ENCODE measurements around the gene ETS1.

Gene ETS1

DNA sequence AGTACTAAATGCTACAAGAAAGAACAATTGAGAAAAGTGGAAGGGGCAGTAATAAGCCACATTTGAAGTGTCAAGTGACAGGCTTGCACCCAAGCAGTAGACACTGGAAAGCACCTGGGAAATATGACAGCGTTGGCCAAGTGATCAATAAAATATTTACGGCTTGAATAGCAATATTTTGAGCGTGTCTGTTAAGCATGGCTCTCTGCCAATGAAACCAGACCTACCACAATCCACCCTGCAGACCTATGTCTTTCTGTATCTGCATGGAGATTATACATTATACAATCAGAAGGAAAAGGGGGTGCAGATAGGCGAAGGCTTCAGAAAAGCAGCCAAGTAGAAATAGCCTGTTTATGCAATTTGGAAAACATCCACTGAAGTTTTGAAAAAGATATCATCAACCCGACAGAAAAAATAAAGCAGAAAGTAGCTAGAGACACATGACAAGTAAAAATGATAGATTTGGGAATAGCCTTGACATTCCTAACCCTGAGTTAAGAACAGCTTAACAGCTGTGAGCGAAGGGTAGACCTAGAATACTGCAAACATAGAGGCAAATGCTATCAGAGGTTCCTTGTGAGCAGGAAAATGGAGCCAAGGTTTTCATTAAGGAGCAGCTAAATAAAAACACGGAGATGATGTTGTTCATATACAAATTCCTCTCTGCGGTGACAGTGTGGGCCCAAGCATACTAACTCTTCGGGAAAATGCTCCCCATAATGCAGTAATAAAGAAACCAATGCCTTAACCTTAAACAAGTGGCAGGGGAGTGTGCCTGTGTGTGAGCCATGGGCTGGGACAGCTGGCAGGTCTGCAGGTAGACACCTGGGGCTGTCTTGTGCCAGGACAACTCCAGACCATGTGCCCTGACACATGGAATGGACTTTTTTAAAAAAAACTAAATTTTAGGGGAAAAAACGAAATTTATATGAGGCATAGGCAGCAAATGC lies 71.3 kb downstream of the ETS1 start:
- DNase-seq: no peak

DNA sequence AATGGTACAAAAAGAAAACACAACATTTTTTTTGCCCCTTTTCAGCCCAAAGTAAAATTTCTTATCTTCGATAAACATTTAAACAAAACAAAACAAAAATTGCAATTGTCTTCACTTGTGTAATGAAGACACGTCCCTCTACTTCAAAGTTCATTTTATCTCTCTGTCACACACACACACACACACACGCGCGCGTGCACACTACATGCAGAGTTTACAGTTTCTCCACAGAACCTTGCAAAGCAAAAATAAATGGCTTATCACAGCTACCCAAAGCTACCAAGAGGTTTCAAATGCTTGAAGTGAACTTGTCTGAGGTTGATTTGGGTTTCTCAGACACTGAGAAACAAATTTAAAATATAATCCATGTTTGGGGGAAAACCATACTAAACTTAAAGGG lies 72.3 kb downstream of the ETS1 start:
- no peak for DNase-seq

DNA sequence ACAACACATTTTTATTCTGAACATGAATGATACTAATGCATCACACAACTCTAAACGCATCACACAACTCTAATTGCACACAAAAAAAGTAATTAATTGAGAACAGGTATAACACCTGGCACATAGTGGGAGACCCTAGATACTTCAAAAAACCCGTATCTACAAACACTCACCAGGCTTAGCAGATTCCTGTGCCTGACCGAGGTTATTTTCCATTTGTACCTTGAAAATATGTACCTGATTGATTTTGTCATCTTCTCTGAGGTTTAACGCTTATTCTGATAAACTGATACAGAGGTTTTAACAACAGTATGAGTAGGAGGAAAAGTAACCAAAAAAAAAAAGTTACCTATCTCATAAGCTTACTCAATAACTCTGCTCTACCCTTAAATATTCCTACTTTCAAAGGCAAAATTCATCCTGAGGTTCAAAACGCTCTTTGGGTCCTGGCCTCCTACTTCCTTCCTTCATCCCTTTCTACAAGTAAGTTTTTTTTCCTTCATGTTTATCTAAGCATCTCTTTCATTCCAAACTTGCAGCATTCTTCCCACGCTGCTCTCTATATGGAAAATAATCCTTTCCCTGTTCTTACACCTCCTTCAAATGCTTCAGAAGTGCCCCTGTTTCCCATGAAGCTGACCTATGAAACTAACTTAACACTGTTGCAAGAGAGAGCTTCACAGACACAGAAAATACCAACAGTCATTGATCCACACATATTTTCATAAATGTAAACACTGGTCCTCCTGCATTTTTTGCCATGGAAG lies 73.3 kb downstream of the ETS1 start:
- DNase-seq: no peak

DNA sequence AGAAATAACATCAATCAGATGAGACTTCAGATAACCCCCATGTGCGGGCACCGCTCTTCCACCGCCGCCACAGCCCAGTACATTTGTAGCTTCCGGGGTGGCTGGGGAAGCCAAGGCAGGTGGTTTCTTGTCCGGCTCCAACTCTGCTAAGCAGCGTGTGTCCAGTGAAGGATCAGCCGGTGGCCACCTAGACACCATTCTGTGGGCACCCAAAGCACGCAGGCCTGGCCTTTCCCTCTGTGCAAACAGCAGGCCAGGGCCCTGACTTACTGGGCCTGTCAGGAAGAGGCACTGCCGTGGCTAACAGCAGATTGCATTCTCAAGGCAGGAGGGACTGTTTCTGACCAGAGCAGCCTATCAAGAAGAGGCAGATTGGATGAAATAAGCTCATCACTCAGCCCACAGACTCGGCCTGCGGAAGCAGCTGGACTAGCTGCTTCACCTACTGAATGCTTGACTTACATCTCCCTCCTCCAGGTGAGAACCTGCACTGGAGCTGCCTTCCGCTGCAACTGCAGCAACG lies 74.8 kb downstream of the ETS1 start:
- no peak for DNase-seq

DNA sequence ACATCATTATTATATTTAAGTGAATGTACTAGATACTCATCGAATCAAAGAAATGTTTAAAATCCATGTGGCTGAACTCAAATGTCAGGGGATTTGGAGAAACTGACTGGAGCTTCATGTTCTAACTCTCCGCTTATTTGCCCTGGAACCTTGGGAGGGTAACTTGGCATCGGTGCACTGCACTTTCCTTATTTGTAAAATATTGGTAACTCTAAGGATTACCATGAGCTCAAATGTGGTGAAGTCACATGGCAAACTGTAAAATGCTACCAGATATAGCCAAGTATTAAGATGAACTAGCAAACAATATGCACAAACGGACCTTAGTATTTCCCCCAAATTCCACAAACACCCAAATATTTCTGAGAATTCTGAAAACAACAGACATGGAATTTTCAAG lies 75.6 kb downstream of the ETS1 start:
- no peak for DNase-seq

DNA sequence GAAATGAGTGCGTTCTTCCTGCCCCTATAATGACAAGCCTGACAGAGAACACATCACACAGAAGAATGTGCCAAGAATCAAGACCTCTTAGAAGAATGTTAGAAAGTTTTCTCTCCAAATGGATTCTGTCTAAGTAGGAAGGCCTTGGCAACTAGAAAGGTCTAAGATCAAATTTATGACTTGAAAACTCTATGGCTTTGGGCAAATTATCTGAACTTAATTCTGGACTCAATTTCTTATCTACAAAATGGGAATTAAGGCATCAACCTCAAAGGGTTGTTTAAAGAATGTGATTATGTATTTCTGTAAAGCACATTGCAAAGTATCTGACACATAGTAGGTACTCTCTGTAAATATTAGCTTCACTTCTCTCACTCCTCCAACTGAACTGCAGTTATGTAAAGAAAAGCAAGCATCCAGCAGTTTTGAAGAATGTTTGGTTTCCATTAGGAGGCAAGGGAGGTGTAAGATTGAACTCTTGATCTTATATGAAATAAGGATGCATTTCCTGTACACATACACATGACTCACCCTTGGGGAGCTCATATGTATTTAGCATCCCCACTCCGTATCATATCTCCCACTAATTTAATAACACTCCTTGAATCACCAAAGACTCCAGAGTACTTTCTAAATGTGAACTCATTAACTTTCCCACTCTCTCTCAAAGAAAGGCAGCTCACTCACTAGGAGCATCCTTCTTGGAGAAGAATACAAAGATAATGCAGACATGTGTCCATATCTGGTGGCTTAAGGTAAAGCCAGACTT lies 77.6 kb downstream of the ETS1 start:
- DNase-seq: no peak

DNA sequence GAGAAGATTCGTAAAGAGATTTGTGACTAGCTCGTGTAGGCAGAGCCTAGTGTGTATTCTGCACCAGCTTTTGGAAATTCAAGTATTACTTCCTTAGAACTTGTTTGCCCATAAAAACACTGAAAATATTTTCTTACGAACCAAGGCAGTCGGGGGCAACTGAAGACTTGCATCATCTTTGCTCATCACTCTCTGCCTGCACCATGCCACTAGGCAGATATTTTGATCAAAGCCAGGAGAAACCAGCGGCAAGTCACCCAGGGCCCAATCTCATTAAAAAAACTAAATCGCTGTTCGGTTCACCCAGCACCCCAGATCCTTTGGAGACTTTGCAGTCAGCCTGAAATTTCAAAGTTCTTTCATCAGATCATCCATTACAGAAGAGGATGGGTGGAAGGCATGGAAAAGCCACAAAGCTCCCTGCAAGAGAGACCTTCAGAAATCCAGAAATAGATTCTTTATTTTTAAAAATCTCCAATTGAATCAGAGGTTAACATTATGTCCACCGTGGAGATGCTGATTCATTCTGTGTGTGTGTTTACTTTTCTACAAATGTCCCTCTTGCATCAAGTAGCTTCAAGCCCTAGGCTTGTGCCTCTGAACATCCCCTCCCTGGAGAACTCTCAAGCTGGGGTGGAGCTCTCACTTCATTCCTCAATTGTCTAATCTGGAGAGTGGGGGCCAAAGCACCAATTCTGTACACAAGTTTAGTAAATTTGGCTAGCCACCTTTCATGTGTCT lies 78.4 kb downstream of the ETS1 start:
- no peak for DNase-seq

DNA sequence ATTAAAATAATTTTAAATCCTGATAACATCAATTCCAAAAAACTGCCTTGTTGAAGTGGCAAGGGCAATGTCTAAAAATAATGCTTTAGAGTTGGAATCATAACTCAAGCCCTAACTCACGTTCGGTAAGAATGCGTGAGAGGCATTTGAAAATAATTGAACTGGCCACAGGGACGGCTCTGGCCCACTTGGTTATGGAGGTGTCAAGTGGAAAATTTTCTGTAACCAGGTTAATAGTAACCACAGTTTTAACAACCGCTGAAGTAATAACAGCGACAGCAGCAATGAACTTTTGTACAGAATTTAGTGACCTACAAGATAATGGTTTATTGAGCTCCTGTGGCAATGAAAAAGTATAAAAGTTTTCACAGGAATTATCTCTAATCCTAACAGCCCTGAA lies 79.4 kb downstream of the ETS1 start:
- DNase-seq: no peak

DNA sequence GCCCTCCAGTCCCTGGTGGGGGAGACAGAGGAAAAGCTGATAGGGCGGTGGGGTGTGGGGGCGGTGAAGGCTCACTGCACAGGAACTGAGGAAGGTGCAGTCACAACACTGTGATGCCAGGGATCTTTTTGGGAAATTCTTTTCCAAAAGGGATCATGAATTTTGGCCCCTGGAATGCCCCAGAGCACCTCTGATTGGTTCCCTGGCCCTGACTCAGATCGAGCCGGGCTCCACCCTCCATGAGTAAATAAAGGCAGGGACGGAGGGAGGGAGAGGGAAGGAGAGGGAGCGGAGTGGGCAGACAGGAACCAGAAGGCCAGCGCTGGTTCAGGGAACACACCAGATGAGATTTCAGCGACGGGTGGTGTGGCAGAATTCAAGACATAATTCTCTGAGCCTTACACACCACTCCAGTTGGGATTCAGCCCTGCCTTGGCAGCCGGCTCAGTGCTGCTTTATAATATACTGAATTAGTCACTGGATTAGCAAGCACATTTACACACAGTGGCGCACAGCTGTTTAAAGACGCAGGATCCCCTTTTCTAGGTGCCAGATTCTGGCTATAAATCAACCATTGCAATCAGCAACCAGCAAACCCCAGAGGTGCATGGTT lies 80.3 kb downstream of the ETS1 start:
- no peak for DNase-seq

DNA sequence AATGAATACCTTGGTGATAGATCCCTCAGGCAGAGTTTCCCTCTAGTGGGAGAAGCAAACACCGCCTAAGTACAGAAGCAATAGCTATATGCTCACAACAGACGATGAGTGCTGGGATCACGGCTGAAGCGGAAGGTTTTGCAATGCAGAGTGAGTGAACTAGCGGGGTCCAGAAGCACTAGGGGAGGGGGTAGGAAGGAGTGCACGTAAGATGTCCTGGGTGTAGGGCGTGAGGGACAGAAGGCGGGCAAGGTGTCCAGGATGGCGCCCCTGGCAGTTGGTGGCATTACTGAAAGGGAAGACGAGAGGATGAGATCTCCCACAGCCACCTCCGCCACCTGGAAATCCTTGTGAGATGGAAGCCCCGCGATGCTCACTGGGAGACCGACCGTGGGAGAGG lies 81.0 kb downstream of the ETS1 start:
- no peak for DNase-seq

DNA sequence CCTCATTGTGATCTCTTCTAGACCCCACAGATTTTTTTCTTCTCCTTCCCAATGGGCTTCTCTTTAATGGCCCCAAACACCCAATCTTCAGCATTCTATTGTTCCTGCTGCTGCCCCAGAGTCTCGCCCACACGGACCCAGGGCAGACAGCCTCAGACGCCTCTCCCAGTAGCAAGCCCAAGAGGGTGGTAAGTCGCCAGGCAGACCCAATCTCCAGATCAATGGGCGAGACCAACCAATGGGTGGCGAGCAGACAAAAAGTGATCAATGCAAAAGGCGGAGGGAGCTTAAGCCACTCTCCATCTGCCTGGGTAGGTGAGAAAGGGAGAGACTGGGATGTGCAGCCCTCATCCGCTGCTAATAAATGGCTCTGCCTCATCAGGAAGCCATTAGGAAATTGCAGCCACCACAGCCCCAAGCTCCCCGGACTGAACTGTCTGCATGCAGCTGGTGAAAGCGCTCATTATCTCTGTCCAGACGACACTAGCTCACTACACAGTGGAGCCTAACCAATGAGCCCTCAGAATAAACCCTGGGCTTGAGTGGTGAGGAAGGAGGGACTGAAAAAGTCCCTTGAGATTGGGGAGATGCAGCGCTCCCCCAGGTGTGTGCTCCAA lies 81.8 kb downstream of the ETS1 start:
- no peak for DNase-seq

DNA sequence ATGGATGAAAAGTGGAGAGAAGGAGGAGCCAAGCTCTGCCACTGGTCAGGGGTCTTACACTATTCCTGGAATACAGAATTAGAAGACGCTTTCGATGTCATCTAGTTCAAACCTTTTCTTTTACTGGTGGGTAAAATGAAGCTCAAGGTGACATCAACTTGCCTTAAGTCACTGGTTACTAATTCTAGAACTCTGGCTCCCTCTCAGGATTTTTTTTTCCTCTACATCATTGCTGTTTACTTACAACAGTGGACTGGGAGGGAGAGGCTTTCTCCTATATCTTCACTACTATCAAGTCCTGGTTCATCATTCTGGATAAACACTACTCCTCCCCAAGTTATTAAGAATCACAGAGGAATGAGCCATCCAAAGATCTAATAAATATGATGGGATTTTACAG lies 82.9 kb downstream of the ETS1 start:
- no peak for DNase-seq

DNA sequence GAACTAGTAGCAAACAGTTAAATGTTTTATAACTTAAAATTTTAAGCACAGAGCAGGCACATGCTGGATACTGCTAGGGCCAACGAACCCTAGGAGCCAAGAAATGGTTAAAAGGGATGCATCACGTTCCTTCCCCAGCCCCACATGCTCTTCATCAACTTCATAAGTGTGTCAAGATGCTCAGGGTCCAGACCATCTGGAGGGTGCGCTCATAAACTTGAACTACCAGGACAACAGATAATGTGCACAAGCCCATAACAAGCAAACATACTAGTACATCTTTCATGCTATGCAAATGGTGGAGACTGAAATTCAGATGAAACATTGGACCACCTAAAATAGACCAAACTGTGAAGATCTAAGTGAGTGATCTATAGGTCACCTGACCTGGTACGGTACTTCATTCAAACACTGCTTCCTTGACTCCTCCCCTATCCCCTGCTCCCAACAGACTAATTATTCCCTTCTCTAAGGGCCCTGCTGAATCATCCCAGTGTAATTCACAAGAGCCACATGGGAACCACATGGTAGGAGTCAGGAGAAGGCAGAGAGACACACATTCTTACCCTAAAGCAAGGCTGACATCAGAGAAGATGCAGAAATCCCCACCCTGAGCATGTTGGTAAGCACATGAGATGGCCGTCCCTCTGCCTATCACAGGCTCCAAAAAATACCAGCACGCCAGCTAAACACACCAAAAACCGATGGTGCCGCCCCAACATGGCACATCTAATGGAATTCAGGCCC lies 83.9 kb downstream of the ETS1 start:
- DNase-seq: no peak

DNA sequence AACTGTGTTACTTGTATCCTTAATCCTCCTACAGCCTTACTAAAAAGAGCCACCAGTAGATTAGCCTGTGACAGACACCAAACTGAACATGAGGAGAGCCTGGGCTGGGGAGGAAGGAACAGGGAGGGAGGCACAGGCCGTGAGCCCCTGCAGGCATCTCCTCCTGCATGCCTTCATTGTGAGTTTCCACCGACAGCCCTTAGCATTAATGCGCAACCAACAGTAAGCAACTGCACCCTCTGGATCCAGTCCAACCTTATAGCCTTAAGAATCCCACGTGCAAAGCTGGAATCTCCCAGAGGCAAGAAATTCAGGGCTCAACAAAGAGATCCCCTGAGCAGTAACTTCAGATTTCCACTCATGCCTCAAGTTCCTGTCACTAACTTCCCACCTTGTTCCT lies 84.6 kb downstream of the ETS1 start:
- no peak for DNase-seq

DNA sequence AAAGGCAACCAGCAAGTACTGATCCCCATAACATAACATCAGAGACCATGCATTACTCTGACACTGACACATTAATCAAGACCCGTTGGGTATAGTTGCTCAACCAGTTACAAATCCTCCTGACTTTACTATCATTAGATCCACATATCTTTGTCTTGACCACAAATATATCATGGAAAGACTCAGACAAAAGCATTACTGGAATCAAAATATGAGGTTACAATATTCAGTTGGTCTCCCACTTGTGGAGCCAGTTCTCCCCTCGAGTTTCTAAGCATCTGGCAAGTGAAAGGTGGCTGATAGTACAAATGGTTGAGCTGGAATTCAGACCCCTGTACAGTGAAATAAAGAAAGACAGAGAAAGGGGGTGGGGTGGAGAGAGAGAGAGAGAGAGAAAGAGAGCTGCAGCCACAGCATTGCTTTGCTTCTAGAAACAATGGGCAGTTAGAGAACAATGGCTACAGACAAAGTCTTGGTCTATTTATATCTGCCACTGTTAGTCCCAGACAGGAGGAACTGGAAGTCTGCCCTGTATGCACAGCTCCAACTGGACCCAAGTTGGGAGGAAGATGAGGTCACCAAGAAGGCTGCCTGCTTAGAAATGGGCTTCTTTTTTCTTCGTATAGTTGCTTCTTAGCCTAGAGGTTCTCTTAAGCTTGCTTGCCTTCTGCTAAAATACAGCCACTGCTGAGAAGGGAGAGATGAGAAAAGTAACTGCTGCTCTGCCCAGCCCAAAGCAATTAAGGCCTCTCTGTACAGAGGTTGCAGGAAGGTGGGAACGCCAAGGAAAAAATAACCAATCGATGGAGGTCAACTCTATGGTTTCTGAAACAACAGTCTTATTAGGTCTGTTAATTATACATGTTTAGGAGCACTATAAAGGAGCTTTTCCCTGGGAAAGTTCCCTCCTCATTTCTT lies 85.5 kb downstream of the ETS1 start:
- DNase-seq: no peak

DNA sequence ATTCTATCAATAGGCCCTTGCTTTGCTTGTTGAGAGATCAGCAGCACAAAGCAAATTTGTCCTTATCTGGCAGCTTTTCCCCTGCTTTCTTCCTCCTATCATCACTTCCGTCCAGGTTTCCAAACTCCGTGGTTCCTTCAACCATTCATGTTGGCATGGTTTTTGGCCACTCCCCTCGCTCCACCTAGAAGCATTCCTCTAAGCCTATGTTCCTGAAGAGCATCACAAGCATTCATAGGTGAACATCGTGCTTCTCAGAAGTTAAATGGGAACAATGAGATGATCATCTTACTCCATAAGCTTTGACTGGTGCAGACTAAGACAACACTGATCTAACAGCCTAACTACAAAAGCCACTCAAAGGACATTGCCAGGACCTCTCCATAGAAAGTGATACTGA lies 86.3 kb downstream of the ETS1 start:
- no peak for DNase-seq

DNA sequence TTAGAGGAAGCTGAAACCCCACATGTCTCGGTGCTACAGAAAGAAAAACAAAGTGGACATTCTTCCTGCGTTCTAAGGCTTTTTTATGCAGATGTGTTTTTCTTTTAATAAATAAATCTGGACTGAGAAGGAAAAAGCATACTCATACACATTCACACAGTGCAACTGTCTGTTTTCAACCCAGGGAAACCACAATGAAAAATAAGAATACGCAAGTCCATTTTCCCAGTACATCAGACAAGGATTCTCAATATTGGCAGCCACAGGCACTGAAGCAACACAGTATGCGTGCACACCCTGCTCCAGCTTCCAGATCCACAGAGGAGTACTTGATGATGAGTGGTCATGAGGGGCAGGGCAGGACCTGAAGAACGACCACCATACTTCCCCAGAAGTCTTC lies 86.9 kb downstream of the ETS1 start:
- DNase-seq: no peak

DNA sequence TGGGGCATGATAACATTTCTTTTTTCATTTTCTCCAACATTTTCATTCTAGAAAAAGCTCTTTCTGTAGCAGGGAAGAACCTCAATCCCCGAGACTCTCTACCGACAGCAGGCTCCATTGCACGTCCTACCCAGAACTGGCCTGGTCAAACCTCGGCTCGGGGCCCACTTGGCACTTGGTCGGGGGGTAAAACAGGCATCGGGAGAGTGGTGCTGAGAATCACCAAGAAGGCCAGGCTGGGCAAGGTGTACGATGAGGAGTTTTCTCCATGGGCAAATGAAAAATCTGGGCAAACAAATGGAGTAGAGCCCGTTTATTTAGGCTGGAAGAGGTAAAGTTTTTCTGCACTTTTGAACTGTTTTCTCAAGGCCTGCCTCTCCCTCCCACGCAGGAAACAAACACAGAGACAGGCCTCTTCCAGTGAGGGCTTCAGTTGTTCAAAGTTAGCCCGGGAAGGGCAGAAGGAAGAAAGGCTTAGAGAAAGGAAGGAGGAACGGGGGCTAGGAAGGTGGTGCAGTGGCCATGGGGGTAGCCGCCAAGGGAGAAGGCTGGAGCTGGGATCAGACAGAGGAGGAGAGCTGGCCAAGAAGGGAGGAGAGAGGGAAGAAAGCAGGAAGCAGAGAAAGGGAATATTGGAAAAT lies 87.6 kb downstream of the ETS1 start:
- DNase-seq: no peak

DNA sequence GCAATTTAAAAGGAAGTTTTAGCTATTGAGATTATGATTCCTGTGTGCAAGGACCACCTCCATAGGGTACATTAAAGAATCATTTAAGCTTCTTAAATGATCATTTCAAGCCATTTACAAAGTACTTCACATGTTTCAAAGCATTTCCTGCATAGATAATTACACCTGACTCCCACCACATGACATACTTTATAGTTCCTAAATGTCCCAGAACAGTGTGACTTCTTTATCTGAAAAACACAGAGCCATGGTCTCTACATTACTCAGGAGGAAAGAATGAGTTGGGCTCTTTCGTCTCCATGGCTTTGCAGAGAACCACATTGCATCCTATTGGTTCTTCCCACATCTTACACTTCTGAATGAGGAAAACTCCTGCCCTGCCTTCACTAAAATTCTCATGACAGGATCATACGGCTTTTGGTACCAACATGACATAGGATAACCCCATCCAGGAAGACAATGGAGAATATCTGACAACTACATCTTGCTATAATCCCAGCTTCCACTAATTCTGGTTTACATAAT lies 88.6 kb downstream of the ETS1 start:
- DNase-seq: no peak
